ENCODE data around the gene KLK6.
A peak's percentile ranks its signal among the peaks of the same experiment; 100 is the strongest.

Gene KLK6

DNA sequence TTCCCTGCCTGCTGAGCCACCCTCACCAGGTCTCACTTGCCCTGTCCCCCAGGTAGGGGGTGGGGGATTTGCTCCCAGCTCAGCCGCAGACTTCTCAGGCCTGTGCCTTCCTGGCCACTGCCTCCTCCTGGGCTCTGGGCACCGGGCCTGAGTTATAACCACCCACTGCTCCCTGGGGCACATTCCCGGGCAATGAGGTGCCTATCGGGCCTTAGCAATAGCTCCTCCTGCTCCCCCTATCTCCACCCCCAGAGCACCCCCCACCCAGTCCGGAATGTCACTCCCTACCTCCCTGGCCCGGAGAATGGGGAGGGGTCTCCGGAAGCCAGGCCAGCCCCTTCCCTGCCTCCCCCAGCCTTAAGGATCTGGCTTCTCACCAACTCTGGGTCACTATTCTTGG is 16.5 kb downstream of the KLK6 start, which contains the start of gene KLK5:
KLK5 (minus strand) TSS at position 129 of the 400 bp plus-strand sequence. CDS start 381 bp downstream, outside the sequence.
- no peak for DNase-seq (ENCODE audit: low spot score)

GRCh38 chr19:50949861-50950260 is 19.5 kb downstream of the KLK6 start:
- no peak for DNase-seq (ENCODE audit: low spot score)

DNA sequence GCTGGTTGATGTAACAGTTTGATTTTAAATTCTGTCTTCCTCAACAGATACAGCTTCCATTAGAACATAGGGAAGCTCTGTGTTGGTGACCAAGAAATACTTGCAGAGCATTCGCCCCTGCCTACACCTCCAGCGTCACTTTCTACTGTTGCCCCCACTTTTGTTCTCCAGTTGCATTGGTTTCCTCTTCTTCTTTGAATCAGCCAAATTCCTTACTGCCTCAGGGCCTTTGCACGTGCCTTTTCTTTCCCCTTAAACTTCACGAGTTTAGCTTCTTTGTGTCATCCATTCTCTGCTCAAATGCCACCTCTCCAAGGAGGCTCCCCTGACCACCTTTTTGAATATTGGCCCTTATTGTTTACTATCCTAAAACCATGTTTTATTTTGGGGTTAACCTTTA is 22.3 kb downstream of the KLK6 start:
- DNase-seq (ENCODE audit: low spot score) = no peak

- DNase-seq (ENCODE audit: low spot score) = no peak
Measured at GRCh38 chr19:50944795-50945194, 24.6 kb downstream of the KLK6 start.

- DNase-seq (ENCODE audit: low spot score) = no peak
Measured at GRCh38 chr19:50943074-50943828, 26.1 kb downstream of the KLK6 start.

DNA sequence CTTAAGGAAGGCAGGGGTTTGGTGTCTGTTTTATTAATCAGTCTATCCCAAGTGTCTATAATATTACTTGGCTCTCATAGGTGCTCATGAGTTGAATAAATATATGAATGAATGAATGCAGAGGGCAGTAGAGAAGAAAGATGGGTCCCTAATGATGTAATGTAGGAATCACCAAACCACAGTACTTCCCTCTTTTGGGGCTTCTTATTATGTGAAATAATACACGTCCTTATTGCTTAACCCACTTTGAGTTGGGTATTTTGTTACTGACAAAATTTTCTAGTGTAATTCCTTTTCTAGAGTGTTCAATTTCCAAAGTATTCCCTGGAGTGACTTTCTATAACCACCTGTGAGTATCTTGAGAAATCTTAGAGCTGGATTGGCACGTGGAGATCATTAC is 29.8 kb downstream of the KLK6 start:
- DNase-seq (ENCODE audit: low spot score) = no peak

GRCh38 chr19:50933640-50934039 is 35.8 kb downstream of the KLK6 start:
- DNase-seq (ENCODE audit: low spot score) = no peak

DNA sequence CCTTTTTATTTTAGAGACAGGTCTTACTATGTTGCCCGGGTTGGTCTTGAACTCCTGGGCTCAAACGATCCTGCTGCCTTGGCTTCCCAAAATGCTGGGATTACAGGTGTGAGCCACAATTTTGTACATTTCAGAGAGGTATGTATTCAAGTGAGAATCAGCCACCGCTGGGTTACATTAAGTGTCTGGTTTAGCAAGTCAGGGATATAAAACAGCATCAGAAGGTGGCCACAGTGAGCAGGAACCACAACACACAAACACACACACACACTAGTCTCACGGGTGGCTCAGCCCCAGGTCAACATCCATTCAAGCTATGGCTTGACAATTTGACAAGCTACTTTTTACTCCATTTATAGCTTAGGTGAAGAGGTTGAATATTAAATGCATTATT is 36.7 kb downstream of the KLK6 start:
- DNase-seq (ENCODE audit: low spot score) = no peak

DNA sequence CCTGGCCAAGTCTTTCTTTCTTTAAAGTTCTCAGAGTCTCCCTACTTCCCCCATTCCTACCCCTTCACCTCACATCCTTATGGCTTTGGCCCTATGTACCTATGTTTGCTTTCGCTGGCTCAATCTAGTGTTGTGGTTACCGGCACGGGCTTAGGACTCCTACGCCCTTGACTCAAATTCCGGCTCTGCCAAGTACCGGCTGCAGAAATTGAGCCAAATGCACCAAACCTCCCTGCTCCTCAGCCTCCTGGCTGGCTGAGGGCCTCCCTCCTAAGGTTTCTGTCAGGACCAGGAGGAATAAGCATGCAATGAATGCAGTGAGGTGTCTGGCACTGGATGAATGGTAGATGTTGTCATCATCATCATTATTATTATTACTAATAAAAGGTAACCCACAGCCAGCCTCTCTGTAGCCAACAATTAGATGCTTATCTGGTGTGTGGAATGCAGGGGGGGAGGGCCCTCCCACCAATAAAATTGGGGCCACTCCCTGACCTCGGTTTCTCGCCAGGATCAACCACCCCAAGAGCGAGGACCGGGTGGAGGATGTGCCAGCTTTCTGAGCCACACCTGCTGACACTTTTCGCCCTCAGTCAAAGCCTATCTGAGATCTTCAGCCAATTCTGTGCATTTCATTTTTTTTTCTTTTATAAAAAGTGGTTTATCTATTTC is 37.2 kb downstream of the KLK6 start:
- no peak for DNase-seq (ENCODE audit: low spot score)

- DNase-seq (ENCODE audit: low spot score) = no peak
Measured at GRCh38 chr19:50931023-50931422, 38.4 kb downstream of the KLK6 start.

- no peak for DNase-seq (ENCODE audit: low spot score)
Measured at GRCh38 chr19:50928831-50929230, 40.6 kb downstream of the KLK6 start.

DNA sequence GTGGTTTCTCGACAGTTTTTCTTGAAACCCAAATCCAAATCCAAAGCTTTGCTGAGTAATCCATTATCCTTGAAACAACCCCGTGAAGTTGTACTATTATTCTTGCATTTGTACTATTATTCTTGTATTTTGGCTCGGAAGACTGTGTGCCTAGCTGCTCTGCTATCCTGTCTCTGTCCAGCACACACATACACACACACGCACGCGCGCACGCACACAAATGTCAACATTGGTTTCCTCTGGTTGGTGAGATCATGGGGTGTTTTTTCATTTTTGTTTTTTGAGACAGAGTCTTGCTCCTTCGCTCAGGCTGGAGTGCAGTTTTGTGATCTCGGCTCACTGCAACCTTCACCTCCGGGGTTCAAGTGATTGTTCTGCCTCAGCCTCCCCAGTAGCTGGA is 43.2 kb downstream of the KLK6 start:
- no peak for DNase-seq (ENCODE audit: low spot score)

GRCh38 chr19:50925734-50926133 is 43.7 kb downstream of the KLK6 start:
- no peak for DNase-seq (ENCODE audit: low spot score)

DNA sequence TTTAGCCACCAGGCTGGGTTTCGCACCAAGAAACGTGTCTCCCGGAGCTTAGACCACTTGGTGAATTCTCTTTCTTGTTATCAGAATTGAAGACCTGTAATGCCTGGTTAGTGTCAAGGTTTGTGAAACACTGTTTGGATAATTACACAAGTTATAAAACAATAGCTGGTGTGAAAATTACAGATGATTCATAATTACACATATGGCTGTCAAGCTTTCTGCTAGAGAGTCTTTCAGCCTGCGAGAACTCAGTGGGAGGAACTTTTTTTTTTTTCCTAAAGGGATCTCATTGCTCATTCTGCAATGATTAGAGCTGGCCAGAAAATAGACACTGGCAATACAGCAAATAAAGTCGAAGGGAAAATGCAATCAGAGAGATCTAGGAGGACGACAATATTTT is 44.8 kb downstream of the KLK6 start:
- no peak for DNase-seq (ENCODE audit: low spot score)

DNA sequence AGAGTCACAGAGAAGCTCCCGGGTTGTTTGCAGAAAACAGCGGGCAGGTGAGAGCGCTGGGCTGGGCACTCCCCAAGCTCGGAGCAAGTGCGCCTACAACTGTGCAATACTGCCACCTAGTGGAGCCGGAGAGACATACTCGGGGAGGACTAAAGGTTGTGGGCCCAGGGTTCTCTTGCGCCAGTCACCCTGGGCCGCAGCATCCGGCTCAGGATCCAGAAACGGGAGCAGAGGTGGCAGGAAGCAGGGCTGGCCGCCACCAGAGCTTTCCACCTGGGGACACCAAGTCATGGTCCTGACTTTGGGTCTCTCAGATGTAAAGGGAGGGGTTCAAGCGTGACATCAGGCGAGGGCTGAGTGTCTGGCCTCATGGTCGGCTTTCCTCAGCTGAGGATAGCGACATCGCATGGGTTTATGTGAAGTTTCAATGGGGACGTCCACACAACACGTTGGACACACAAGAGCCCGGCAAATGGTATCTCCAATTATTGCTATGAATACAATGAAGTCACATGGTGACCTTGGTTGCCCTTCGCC is 47.0 kb downstream of the KLK6 start:
- peak; percentile 73 for DNase-seq (ENCODE audit: low spot score)

DNA sequence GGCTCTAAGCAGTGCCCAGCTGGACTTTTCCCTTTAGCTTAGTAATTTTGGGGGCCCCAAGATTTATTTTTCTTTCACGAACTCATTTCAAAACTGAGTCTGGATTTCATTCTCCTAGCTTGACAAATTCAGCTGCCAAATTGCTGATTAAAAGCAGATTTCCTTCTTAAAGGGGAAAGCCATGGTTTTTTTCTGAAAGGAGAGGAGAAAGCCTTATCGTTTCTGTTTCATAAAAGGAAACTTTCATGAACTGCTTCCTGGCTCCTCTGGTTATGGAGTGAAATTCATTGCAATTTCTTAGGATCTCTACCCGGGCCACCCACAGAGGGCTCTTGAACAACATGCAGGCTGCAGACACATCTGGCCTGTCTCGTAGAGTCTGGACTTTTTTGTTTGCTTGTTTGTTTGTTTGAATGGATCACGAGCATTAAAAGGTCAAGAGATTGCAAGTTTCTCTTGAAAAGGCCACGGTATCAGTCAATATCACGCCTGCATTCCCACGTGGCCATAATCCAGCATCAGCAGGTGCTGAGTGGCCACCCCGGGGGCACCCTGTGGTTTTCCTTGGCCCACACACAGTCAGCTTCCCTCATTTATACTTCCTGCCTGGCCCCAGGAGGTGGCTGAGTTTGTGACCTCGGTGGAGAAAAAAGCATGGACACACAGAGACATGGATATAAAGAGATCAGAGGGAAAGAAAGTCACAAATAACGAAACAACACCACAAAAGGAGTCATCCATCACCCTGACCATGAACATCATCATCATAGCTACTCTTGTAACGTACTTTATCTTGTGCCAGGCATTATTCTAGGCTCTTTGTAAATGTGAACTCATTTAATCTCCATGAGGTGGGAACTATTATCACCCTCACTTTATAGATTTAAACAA is 47.7 kb downstream of the KLK6 start:
- no peak for DNase-seq (ENCODE audit: low spot score)

DNA sequence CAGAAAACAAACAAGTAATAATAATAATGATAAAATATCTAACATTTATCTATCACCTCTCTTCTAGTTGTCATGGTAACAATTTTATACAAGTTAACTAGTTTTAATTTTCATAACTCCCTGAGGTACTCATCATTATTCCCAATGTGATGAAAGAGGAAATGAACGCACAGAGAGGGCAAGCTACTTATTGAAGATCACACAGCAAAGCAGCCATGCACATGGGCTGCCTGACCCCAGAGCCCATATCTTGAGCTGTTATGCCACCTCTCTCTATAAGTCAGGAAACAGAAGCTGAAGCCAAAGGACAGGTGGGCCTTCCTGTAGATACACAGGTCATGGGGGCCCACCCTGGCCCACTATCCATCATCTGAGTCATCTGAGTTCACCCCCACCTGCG is 53.3 kb downstream of the KLK6 start:
- DNase-seq (ENCODE audit: low spot score) = no peak

DNA sequence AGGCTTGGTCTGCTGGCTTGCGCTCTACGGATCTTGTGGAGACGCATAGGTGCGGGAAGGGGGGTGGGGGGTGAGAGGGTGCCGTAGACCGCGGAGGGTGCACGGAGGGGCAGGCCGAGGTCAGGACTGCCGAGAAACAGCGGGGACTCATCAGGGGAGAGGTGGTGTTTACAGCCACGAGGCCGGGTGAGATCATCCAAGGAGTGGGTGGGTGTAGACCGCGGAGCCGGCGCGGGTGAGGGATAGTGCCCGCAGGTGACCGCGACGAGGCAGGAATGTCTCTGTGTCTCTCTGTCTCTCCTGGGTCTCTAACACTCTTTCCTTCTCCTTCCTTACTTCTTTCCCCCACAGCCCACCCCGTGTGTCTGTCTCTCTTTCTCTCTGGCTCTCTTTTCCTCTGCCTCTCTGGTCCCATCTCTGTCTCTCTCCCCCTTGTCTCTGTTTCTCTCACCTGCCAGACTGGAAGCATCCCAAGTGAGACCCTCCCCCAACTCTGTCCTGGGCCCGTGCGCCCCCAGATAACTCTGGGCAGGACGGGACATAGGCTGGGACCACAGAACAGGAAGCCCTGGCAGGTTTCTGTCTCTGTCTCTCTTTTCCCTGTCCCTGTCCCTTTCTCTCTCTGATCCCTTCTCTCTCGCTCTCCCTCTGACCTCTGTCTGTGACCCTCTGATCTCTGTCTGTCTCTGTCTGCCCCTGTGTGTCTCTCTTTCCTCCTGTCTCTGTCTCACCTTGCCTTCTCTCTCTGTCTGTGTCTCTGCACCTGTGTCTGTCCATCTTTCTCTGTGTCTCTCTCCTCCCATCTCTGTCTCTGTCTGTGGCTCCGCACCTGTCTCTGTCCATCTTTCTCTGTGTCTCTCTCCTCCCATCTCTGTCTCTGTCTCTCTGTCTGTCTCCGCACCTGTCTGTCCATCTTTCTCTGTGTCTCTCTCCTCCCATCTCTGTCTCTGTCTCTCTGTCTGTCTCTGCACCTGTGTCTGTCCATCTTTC is 56.4 kb downstream of the KLK6 start:
- no peak for DNase-seq (ENCODE audit: low spot score)

DNA sequence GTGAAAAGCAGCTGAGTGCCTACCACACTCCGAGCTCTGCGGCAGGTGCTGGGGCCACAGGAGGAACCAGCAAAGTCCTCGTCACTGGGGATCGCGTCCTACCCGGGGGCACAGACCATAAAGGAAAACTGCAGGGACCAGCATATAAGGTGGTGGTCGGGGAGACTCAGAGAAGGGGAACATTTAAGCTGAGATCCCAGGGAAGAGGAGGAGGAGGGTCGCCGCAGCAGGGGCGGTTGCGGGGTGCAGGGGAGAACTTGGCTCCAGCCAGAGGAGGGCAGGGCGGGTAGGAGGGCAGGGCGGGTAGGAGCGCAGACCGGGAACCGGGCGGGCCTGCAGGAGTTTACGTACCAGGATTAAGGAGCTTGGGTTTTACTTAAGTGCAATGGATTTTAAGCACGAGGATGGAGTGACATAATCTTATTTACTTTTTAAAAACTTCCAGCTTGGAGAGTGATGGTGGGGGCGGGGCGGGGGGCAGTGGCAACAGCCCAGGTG is 57.2 kb downstream of the KLK6 start:
- DNase-seq (ENCODE audit: low spot score) = no peak

DNA sequence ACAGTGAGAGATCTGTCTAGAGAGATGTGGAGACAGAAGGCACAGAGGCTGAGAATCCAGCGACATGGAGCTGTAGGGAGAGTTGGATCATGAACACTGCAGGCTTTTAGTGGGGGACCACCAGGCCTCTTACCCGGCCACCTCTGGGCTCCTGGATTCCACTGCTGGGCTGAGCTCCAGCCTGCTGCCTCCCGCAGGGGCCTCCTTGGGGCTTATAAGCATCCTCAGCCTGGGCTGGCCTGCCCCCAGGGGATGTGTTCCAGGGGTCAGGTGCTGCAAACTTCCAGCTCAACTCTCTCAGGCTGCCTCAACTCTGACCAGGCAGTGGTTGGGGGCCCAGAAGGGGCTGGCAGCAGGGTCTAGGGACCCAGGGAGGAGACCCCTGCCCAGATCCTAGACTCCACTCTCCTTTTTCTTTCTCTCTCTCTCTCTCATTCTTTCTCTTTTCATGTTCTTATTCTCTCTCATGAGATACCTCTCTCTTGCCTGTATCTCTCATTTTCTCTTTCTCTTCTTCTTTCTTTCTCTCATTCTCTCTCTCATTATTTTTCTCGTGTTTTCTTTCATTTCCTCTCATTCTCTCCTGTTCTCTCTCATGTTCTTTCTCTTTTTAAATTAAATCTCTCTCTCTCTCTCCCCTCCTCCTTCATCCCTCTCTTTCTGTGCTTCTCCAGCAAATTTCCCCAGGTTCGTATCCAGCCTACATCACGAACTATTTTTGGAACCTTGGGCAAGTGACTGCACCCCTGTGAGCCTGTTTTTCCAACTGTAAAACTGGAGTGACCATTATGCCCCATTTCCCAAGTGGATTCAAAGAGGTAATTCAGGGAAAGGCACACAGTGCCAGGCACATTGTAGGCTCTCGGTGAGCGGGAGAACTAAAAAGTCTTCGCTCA is 57.9 kb downstream of the KLK6 start, which contains the start of gene KLK4:
KLK4 (minus strand) TSS at position 190 of the 896 bp plus-strand sequence. CDS start 657 bp downstream, outside the sequence.
- no peak for DNase-seq (ENCODE audit: low spot score)
